Thymus (tissue), 11 donors: ENCODE measurements around the gene RTN4. TPM values are rescaled to one million over a fixed set of nuclear protein-coding genes. Genes with fewer than 3 reads are reported as not detected.

Source experiments
- DNase-seq, 9 donors: peaks; one replicate each; pipeline ENCODE4 v3.0.0-alpha.2; 2013; ENCODE audit warnings: low spot score in 9 of 9, low read depth in 6 of 9, missing footprints in 1 of 9
- H3K27ac ChIP-seq, 2 donors: one replicate each; pipeline ENCODE4 v1.5.1; 2013; ENCODE audit warnings: control low read depth in 1 of 2, low read depth in 1 of 2, low read length in 1 of 2, mild to moderate bottlenecking in 1 of 2, moderate library complexity in 1 of 2
- H3K27me3 ChIP-seq, 2 donors: one replicate each; pipeline ENCODE4 v1.5.1; 2013; ENCODE audit warnings: low read length in 1 of 2; ENCODE audit not compliant: control insufficient read depth in 2 of 2, insufficient read depth in 1 of 2
- H3K36me3 ChIP-seq, 2 donors: one replicate each; pipeline ENCODE4 v1.5.1; 2013; ENCODE audit warnings: low read length in 1 of 2, mild to moderate bottlenecking in 1 of 2, moderate library complexity in 1 of 2; ENCODE audit not compliant: control insufficient read depth in 2 of 2, insufficient read depth in 2 of 2
- H3K4me1 ChIP-seq, 2 donors: one replicate each; pipeline ENCODE4 v1.5.1; 2013; ENCODE audit warnings: low read length in 2 of 2; ENCODE audit not compliant: control insufficient read depth in 2 of 2, insufficient read depth in 2 of 2
- H3K4me3 ChIP-seq, 2 donors: one replicate each; pipeline ENCODE4 v1.5.1; 2013; ENCODE audit warnings: low read length in 2 of 2, control low read depth in 1 of 2, mild to moderate bottlenecking in 1 of 2
- H3K9me3 ChIP-seq, 2 donors: one replicate each; pipeline ENCODE4 v1.5.1; 2013; ENCODE audit warnings: low read length in 1 of 2, mild to moderate bottlenecking in 1 of 2; ENCODE audit not compliant: control insufficient read depth in 2 of 2, insufficient read depth in 1 of 2
- WGBS: extraction: QIAGEN DNeasy Blood & Tissue Kit; methylation state at CpG from one replicate; pipeline ENCODE4 v1.1.7; 2013; 5-methylcytosine and 5-hydroxymethylcytosine counted together
- polyA plus RNA-seq: library from polyadenylated mRNA; stranded (reverse); fragments of 200-250 nt; gene quantifications from one replicate; pipeline ENCODE4 v1.2.3, GENCODE V29; 2013
- total RNA-seq: library from RNA; stranded (reverse); fragments of 120-200 nt; gene quantifications from one replicate; pipeline ENCODE4 v1.2.4, GENCODE V29; 2013
- donor health status: healthy.

The RTN4 gene
- total and polyA plus RNA-seq, 2 donors = 42.9 to 183 TPM

GRCh38 chr2:54975175-54975574 is 75.1 kb downstream of the RTN4 start:
- H3K27me3 ChIP-seq = no peaks in the 10 kb centered on the region
- no peak overlapping the region for H3K4me3 ChIP-seq
- H3K9me3 ChIP-seq = no peaks in the 10 kb centered on the region
- 98% methylated on average over 2 of the region's 2 CpGs for WGBS
- peaks cover 3 to 28% of the 10 kb centered on the region in 2 donors for H3K36me3 ChIP-seq
- H3K27ac ChIP-seq = no peak overlapping the region
- DNase-seq = no peak
- peaks cover 0 to 3% of the 10 kb centered on the region in 2 donors for H3K4me1 ChIP-seq

- no peaks in the 10 kb centered on the region for H3K9me3 ChIP-seq
- no peak overlapping the region for H3K4me3 ChIP-seq
- no peaks in the 10 kb centered on the region for H3K4me1 ChIP-seq
- no peak overlapping the region for H3K27ac ChIP-seq
- DNase-seq = no peak
- peaks cover 10 to 32% of the 10 kb centered on the region in 2 donors for H3K36me3 ChIP-seq
- no peaks in the 10 kb centered on the region for H3K27me3 ChIP-seq
- 96% methylated on average over 7 of the region's 7 CpGs for WGBS
Observed at GRCh38 chr2:54969940-54970338, 80.3 kb downstream of the RTN4 start.

- Histone ChIP-seq H3K27me3 (no peaks in the 10 kb centered on the region), H3K36me3 (peaks cover 10 to 29% of the 10 kb centered on the region in 2 donors), H3K4me1 (no peaks in the 10 kb centered on the region), H3K4me3 (no peak overlapping the region), H3K9me3 (no peaks in the 10 kb centered on the region), H3K27ac (no peak overlapping the region)
- WGBS = 98% methylated on average over 4 of the region's 4 CpGs
- no peak for DNase-seq
Observed at GRCh38 chr2:54969295-54969939, 80.8 kb downstream of the RTN4 start.

GRCh38 chr2:54968561-54969218 is 81.6 kb downstream of the RTN4 start:
- Histone ChIP-seq H3K4me1 (no peaks in the 10 kb centered on the region), H3K27me3 (no peaks in the 10 kb centered on the region), H3K27ac (no peak overlapping the region), H3K36me3 (peaks cover 10 to 29% of the 10 kb centered on the region in 2 donors), H3K4me3 (no peak overlapping the region), H3K9me3 (no peaks in the 10 kb centered on the region)
- whole genome bisulfite sequencing = 98% methylated on average over 10 of the region's 10 CpGs
- no peak for DNase-seq

- Histone ChIP-seq H3K4me1 (no peaks in the 10 kb centered on the region), H3K4me3 (no peak overlapping the region), H3K36me3 (peaks cover 10 to 25% of the 10 kb centered on the region in 2 donors), H3K27ac (no peak overlapping the region), H3K27me3 (no peaks in the 10 kb centered on the region), H3K9me3 (no peaks in the 10 kb centered on the region)
- 97% methylated on average over 18 of the region's 18 CpGs for WGBS
- no peak for DNase-seq
Observed at GRCh38 chr2:54967759-54968365, 82.4 kb downstream of the RTN4 start.

- Histone ChIP-seq H3K4me1 (no peaks in the 10 kb centered on the region), H3K36me3 (peaks cover 10 to 21% of the 10 kb centered on the region in 2 donors), H3K9me3 (no peaks in the 10 kb centered on the region), H3K27ac (no peak overlapping the region), H3K27me3 (no peaks in the 10 kb centered on the region), H3K4me3 (no peak overlapping the region)
- no peak for DNase-seq
- 98% methylated on average over 4 of the region's 4 CpGs for WGBS
Observed at GRCh38 chr2:54967269-54967668, 83.0 kb downstream of the RTN4 start.

- DNase-seq = no peak
- Histone ChIP-seq H3K27ac (no peak overlapping the region), H3K36me3 (peaks cover 10 to 21% of the 10 kb centered on the region in 2 donors), H3K4me1 (no peaks in the 10 kb centered on the region), H3K27me3 (no peaks in the 10 kb centered on the region), H3K4me3 (no peak overlapping the region), H3K9me3 (no peaks in the 10 kb centered on the region)
- 95% methylated on average over 3 of the region's 3 CpGs for WGBS
Observed at GRCh38 chr2:54966837-54967236, 83.4 kb downstream of the RTN4 start.

GRCh38 chr2:54966165-54966832 is 84.0 kb downstream of the RTN4 start:
- Histone ChIP-seq H3K27ac (no peak overlapping the region), H3K27me3 (no peaks in the 10 kb centered on the region), H3K9me3 (no peaks in the 10 kb centered on the region), H3K4me3 (no peak overlapping the region), H3K36me3 (peaks cover 10 to 19% of the 10 kb centered on the region in 2 donors), H3K4me1 (no peaks in the 10 kb centered on the region)
- WGBS = 90% methylated on average over 8 of the region's 8 CpGs
- no peak for DNase-seq

- DNase-seq = no peak
- no peak overlapping the region for H3K27ac ChIP-seq
- no peak overlapping the region for H3K4me3 ChIP-seq
- no peaks in the 10 kb centered on the region for H3K4me1 ChIP-seq
- peaks cover 10 to 15% of the 10 kb centered on the region in 2 donors for H3K36me3 ChIP-seq
- no peaks in the 10 kb centered on the region for H3K9me3 ChIP-seq
- 98% methylated on average over 6 of the region's 6 CpGs for WGBS
- no peaks in the 10 kb centered on the region for H3K27me3 ChIP-seq
Observed at GRCh38 chr2:54965425-54965824, 84.8 kb downstream of the RTN4 start.
